ENCODE data around the gene MAGEL2.

The MAGEL2 gene

GRCh38 chr15:23686466-23687142, 38.9 kb upstream of the MAGEL2 start (continued):
- no peak for TF ChIP-seq CREB5 (CRISPR knock-in tag; IDR thresholded peaks at IDR 0.05; ENCODE audit: low read depth)
- TF ChIP-seq ZNF70 (CRISPR knock-in tag; IDR thresholded peaks at IDR 0.05) = no peak
- no peak for TF ChIP-seq SNAI2 (CRISPR knock-in tag; IDR thresholded peaks at IDR 0.05)
- TF ChIP-seq PPARA (CRISPR knock-in tag; IDR thresholded peaks at IDR 0.05; ENCODE audit: borderline replicate concordance) = no peak
- no peak for TF ChIP-seq OSR1 (CRISPR knock-in tag; IDR thresholded peaks at IDR 0.05)
- no peak for TF ChIP-seq CSRNP3 (CRISPR knock-in tag; IDR thresholded peaks at IDR 0.05)

- ATAC-seq = no peak
- TF ChIP-seq TOX (CRISPR knock-in tag; IDR thresholded peaks at IDR 0.05; ENCODE audit: borderline replicate concordance) = no peak
- TF ChIP-seq CSDC2 (CRISPR knock-in tag; IDR thresholded peaks at IDR 0.05) = no peak
- no peak for TF ChIP-seq ISL1 (CRISPR knock-in tag; IDR thresholded peaks at IDR 0.05)
- no peak for TF ChIP-seq SNAI2 (CRISPR knock-in tag; IDR thresholded peaks at IDR 0.05)
- TF ChIP-seq ZFP30 (CRISPR knock-in tag; IDR thresholded peaks at IDR 0.05) = no peak
- no peak for TF ChIP-seq ESRRG (CRISPR knock-in tag; IDR thresholded peaks at IDR 0.05)
- TF ChIP-seq ZC3H10 (CRISPR knock-in tag; IDR thresholded peaks at IDR 0.05) = no peak
- no peak for TF ChIP-seq POU6F1 (CRISPR knock-in tag; IDR thresholded peaks at IDR 0.05; ENCODE audit: borderline replicate concordance, low read depth)
- TF ChIP-seq ZNF8 (CRISPR knock-in tag; IDR thresholded peaks at IDR 0.05) = no peak
- no peak for TF ChIP-seq CSRNP3 (CRISPR knock-in tag; IDR thresholded peaks at IDR 0.05)
- no peak for TF ChIP-seq BACH2 (CRISPR knock-in tag; IDR thresholded peaks at IDR 0.05; ENCODE audit: borderline replicate concordance)
- no peak for TF ChIP-seq TSHZ2 (CRISPR knock-in tag; IDR thresholded peaks at IDR 0.05)
These were observed 23.8 kb upstream of the MAGEL2 start for GRCh38 chr15:23671481-23671880.

GRCh38 chr15:23670970-23671369, 23.3 kb upstream of the MAGEL2 start:
- TF ChIP-seq ESRRG (CRISPR knock-in tag; IDR thresholded peaks at IDR 0.05) = no peak
- no peak for ATAC-seq

- no peak for ATAC-seq
- TF ChIP-seq ZNF8 (CRISPR knock-in tag; IDR thresholded peaks at IDR 0.05) = no peak
- TF ChIP-seq GLIS3 (CRISPR knock-in tag; IDR thresholded peaks at IDR 0.05) = no peak
- no peak for TF ChIP-seq ZC3H10 (CRISPR knock-in tag; IDR thresholded peaks at IDR 0.05)
- TF ChIP-seq ESRRG (CRISPR knock-in tag; IDR thresholded peaks at IDR 0.05) = no peak
- no peak for TF ChIP-seq RARB (CRISPR knock-in tag; IDR thresholded peaks at IDR 0.05)
- no peak for TF ChIP-seq PATZ1 (CRISPR knock-in tag; IDR thresholded peaks at IDR 0.05; ENCODE audit: borderline replicate concordance)
- TF ChIP-seq TOX (CRISPR knock-in tag; IDR thresholded peaks at IDR 0.05; ENCODE audit: borderline replicate concordance) = no peak
- no peak for TF ChIP-seq ZFP3 (CRISPR knock-in tag; IDR thresholded peaks at IDR 0.05)
- TF ChIP-seq ISL1 (CRISPR knock-in tag; IDR thresholded peaks at IDR 0.05) = no peak
- no peak for TF ChIP-seq PPARA (CRISPR knock-in tag; IDR thresholded peaks at IDR 0.05; ENCODE audit: borderline replicate concordance)
- TF ChIP-seq BACH2 (CRISPR knock-in tag; IDR thresholded peaks at IDR 0.05; ENCODE audit: borderline replicate concordance) = no peak
These were observed 15.6 kb upstream of the MAGEL2 start for GRCh38 chr15:23663232-23663631.

Measured in SK-N-SH treated with all-trans-retinoic acid at 6 μM for 48 hours (cell line).